ENCODE data around the gene PLA1A.
"Not testable (repeated sequence)": the region's sequence is repeated elsewhere in the genome, so short reads cannot be mapped to it uniquely, and the experiment has no call there.

The PLA1A gene

GRCh38 chr3:119594066-119594465, 3.6 kb upstream of the PLA1A start:
- Histone ChIP-seq H3K4me3 (IDR thresholded peaks at IDR 0.05; ENCODE audit: insufficient read depth, low read depth, low read length) (no peak overlapping the region), H3K27me3 (ENCODE audit: insufficient read depth, low read depth) (no peaks in the 10 kb centered on the region), H2AFZ (ENCODE audit: low read depth) (no peak overlapping the region), H3K4me2 (no peak overlapping the region), H3K4me1 (ENCODE audit: low read depth, poor library complexity, severe bottlenecking) (peaks cover 18% of the 10 kb centered on the region), H3K27ac (no peak overlapping the region), H4K20me1 (ENCODE audit: insufficient read depth) (no peaks in the 10 kb centered on the region), H3K9ac (no peak overlapping the region), H3K79me2 (ENCODE audit: insufficient read depth, low read depth) (no peaks in the 10 kb centered on the region), H3K36me3 (ENCODE audit: insufficient read depth) (no peaks in the 10 kb centered on the region)
- TF ChIP-seq CTCF (conservative IDR thresholded peaks at IDR 0.05; ENCODE audit: low read depth, low read length), result no peak

DNA sequence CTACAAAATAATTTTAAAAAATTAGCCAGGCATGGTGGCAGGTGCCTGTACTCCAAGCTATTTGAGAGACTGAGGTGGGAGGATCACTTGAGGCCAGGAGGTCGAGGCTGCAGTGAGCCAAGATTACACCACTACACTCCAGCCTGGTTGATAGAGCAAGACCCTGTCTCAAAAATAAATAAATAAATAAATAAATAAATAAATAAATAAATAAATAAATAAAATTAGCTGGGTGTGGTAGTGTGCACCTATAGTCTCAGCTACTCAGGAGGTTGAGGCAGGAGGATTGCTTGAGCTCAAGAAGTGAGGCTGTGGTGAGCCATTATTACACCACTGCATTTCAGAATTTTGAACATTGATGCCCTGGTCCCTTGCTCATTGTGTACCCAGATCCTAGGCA, 2.8 kb upstream of the PLA1A start:
- not testable (repeated sequence) for H3K27ac ChIP-seq; H4K20me1 ChIP-seq (ENCODE audit: insufficient read depth); H3K4me3 ChIP-seq (IDR thresholded peaks at IDR 0.05; ENCODE audit: insufficient read depth, low read depth, low read length); H3K36me3 ChIP-seq (ENCODE audit: insufficient read depth); H3K9ac ChIP-seq; H3K79me2 ChIP-seq (ENCODE audit: insufficient read depth, low read depth); H2AFZ ChIP-seq (ENCODE audit: low read depth); H3K4me2 ChIP-seq; H3K27me3 ChIP-seq (ENCODE audit: insufficient read depth, low read depth)
- H3K4me1 ChIP-seq (ENCODE audit: low read depth, poor library complexity, severe bottlenecking), result peaks cover 18% of the 10 kb centered on the region

DNA sequence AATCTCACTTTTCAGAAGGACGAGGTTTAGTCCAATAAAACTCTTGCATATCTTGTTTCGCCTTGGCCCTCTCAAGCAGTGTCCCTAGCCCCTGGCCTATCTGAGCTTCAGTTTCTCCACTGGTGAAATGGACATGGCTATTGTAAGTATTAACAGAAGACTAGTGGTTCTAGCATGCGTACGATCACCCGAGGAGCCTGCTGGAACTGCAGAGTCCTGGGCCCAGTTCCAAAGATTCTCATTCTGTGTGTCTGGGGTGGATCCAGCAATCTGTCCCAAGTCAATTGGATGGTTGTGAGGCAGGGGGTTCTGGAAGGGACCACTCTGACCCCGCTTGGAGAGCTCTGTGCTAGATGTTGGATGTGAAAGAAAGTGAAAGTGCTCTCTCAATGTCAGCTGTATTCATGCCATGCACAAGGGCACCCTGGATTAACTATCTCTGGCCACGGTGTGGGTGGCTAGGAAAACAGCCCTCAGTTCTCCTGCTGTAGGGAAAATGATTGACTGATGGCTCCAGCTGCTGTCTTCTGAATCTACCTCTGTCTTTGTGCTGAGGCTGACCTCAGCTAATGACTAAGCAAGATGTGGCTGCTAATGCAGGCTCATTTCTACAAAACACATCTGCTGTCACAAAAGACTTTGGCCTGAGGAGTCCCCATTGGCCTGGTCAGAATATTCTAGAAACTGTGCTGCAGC, 1.9 kb upstream of the PLA1A start:
- no peaks in the 10 kb centered on the region for H3K27me3 ChIP-seq (ENCODE audit: insufficient read depth, low read depth)
- no peaks in the 10 kb centered on the region for H3K79me2 ChIP-seq (ENCODE audit: insufficient read depth, low read depth)
- H3K4me2 ChIP-seq, result no peak overlapping the region; the same call in 1 of the 2 replicates
- no peaks in the 10 kb centered on the region for H3K36me3 ChIP-seq (ENCODE audit: insufficient read depth)
- H3K4me1 ChIP-seq (ENCODE audit: low read depth, poor library complexity, severe bottlenecking), result peaks cover 18% of the 10 kb centered on the region
- H2AFZ ChIP-seq (ENCODE audit: low read depth), result no peak overlapping the region; the same call in 1 of the 2 replicates
- H3K27ac ChIP-seq, result no peak overlapping the region
- no peak overlapping the region for H3K9ac ChIP-seq
- H3K4me3 ChIP-seq (IDR thresholded peaks at IDR 0.05; ENCODE audit: insufficient read depth, low read depth, low read length), result no peak overlapping the region
- TF ChIP-seq CTCF (conservative IDR thresholded peaks at IDR 0.05; ENCODE audit: low read depth, low read length), result no peak
- H4K20me1 ChIP-seq (ENCODE audit: insufficient read depth), result no peaks in the 10 kb centered on the region

DNA sequence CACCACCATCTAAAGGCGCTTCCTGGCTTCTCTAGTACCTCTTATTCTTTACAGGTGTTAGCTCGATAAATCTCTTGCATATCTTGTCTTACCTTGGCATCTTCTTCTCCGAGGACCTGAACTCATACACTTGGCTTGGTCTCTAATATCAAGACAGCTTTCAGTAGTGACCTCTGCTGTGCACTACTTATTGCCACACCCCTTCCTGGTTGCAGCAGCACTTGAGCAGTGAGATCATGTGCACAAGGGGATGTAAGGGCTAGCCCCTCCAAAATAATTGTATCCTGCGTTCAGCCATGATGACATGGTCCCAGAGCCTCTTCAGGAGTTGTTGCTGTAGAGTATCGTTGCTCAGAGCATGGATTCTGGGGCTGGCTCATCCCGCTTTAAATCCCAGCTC, 1.3 kb upstream of the PLA1A start:
- no peaks in the 10 kb centered on the region for H3K27me3 ChIP-seq (ENCODE audit: insufficient read depth, low read depth)
- H3K27ac ChIP-seq, result no peak overlapping the region
- no peaks in the 10 kb centered on the region for H3K79me2 ChIP-seq (ENCODE audit: insufficient read depth, low read depth)
- H3K36me3 ChIP-seq (ENCODE audit: insufficient read depth), result no peaks in the 10 kb centered on the region
- TF ChIP-seq CTCF (conservative IDR thresholded peaks at IDR 0.05; ENCODE audit: low read depth, low read length), result no peak
- no peak overlapping the region; the same call in 1 of the 2 replicates for H2AFZ ChIP-seq (ENCODE audit: low read depth)
- H3K4me1 ChIP-seq (ENCODE audit: low read depth, poor library complexity, severe bottlenecking), result peaks cover 18% of the 10 kb centered on the region
- no peak overlapping the region for H3K4me2 ChIP-seq
- H4K20me1 ChIP-seq (ENCODE audit: insufficient read depth), result no peaks in the 10 kb centered on the region
- H3K9ac ChIP-seq, result no peak overlapping the region
- no peak overlapping the region for H3K4me3 ChIP-seq (IDR thresholded peaks at IDR 0.05; ENCODE audit: insufficient read depth, low read depth, low read length)

DNA sequence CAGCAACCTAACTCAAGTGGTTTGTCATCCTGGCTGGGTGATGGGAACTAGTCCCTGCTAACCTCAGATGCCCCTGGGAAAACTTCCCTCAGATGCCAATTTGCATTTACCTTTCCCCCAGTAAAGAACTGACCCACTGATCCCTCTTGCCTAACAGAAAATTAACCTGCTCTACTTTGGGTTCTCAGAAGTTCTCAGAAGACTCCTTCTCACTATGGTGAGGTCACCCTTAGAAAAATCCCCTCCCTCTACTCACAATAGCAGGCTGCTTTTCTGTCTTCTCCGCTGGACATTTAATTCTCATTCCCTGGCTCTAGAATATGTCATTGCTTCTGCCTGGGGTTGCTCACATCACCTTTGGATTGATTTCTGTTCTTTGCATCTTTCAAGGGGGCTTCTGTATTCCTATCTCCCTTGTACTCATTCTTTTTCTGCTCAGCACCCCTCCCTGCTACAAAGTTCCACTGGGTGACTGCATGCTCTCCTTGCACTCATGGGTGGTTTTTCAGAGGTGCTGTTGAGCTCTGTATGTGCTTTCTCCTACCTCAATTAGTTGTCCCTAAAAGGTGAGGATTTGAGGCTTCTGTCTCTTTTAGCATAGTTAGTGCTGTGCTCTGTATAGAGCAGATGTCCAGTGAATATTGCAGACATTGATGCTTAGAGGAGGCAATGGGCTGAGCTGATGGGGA, 869 bp downstream of the PLA1A start:
- no peak for TF ChIP-seq CTCF (conservative IDR thresholded peaks at IDR 0.05; ENCODE audit: low read depth, low read length)

More for the DNA sequence above, 869 bp downstream of the PLA1A start:
- no peaks in the 10 kb centered on the region for H3K27me3 ChIP-seq (ENCODE audit: insufficient read depth, low read depth)
- H3K27ac ChIP-seq, result no peak overlapping the region
- no peaks in the 10 kb centered on the region for H4K20me1 ChIP-seq (ENCODE audit: insufficient read depth)
- H3K4me1 ChIP-seq (ENCODE audit: low read depth, poor library complexity, severe bottlenecking), result peaks cover 18% of the 10 kb centered on the region
- no peak overlapping the region for H3K9ac ChIP-seq
- H3K4me2 ChIP-seq, result no peak overlapping the region
- no peaks in the 10 kb centered on the region for H3K36me3 ChIP-seq (ENCODE audit: insufficient read depth)
- no peak overlapping the region for H2AFZ ChIP-seq (ENCODE audit: low read depth)
- H3K79me2 ChIP-seq (ENCODE audit: insufficient read depth, low read depth), result no peaks in the 10 kb centered on the region
- no peak overlapping the region for H3K4me3 ChIP-seq (IDR thresholded peaks at IDR 0.05; ENCODE audit: insufficient read depth, low read depth, low read length)
